ENCODE results near the gene RBP3.

DNA sequence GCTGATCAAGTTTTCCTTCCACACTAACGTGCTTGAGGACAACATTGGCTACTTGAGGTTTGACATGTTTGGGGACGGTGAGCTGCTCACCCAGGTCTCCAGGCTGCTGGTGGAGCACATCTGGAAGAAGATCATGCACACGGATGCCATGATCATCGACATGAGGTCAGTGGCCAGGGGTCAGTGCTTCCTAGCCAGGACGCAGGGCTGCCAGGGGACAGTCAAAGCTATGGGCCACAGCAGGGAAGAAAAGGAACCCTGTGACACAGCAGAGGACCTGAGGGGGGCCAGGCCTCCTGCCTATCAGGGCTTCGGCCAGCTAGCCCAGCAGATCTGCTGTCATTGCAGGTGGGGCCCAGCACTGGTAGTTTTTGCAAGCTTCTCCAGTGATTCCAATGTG is 5.2 kb downstream of the RBP3 start:
- no peak for TF ChIP-seq EZH2 (IDR thresholded peaks at IDR 0.05; ENCODE audit: low read length)
- TF ChIP-seq, protein P1, sequence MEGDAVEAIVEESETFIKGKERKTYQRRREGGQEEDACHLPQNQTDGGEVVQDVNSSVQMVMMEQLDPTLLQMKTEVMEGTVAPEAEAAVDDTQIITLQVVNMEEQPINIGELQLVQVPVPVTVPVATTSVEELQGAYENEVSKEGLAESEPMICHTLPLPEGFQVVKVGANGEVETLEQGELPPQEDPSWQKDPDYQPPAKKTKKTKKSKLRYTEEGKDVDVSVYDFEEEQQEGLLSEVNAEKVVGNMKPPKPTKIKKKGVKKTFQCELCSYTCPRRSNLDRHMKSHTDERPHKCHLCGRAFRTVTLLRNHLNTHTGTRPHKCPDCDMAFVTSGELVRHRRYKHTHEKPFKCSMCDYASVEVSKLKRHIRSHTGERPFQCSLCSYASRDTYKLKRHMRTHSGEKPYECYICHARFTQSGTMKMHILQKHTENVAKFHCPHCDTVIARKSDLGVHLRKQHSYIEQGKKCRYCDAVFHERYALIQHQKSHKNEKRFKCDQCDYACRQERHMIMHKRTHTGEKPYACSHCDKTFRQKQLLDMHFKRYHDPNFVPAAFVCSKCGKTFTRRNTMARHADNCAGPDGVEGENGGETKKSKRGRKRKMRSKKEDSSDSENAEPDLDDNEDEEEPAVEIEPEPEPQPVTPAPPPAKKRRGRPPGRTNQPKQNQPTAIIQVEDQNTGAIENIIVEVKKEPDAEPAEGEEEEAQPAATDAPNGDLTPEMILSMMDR (optimal IDR thresholded peaks at IDR 0.05 in 1 of 3, IDR thresholded peaks at IDR 0.05 in 1 of 3, conservative IDR thresholded peaks at IDR 0.05 in 1 of 3; ENCODE audit: extremely low read depth in 1 of 3, insufficient read depth in 2 of 3, low read length in 3 of 3), result no peak

Data from keratinocyte (primary cell).